ENCODE results near the gene KRTAP1-1. TPM values are rescaled to one million over a fixed set of nuclear protein-coding genes. Genes with fewer than 3 reads are reported as not detected.
"Not testable (repeated sequence)": the region's sequence is repeated elsewhere in the genome, so short reads cannot be mapped to it uniquely, and the experiment has no call there.

KRTAP1-1 gene
- total and polyA plus RNA-seq, 2 of the 8 experiments (the other 6 are each of a cell fraction or from before 2014, with no cell fraction given) = not detected

- H3K36me3 ChIP-seq (ENCODE audit: control insufficient read depth in 2 of 4, insufficient read depth in 4 of 4, low read length in 3 of 4); H3K23ac ChIP-seq (ENCODE audit: insufficient read length); H3K4me3 ChIP-seq (ENCODE audit: extremely low read depth in 1 of 4, insufficient read depth in 2 of 4, low read depth in 3 of 4, low read length in 4 of 4); FAIRE-seq; H2AK5ac ChIP-seq (ENCODE audit: low read depth, low read length); H3K14ac ChIP-seq (ENCODE audit: insufficient read length); H2BK12ac ChIP-seq (ENCODE audit: low read depth, low read length); H4K91ac ChIP-seq (replicated peaks; ENCODE audit: insufficient read length, low read length); POLR2A ChIA-PET (ENCODE audit: partially characterized antibody); H3K9me3 ChIP-seq (ENCODE audit: insufficient read depth in 2 of 2, low read depth in 1 of 2, low read length in 1 of 2); H3K79me1 ChIP-seq (ENCODE audit: low read depth, low read length); H3K27ac ChIP-seq (ENCODE audit: low read depth, low read length); H4K8ac ChIP-seq (ENCODE audit: extremely low read depth, insufficient read depth, low read length); H2BK15ac ChIP-seq (ENCODE audit: low read length); H4K20me1 ChIP-seq (replicated peaks in 1 of 2; ENCODE audit: control insufficient read depth in 1 of 2, insufficient read depth in 2 of 2, low read length in 2 of 2); H3K4ac ChIP-seq (replicated peaks; ENCODE audit: insufficient read length, low read depth, low read length); H3K9ac ChIP-seq (replicated peaks in 1 of 4; ENCODE audit: extremely low read depth in 1 of 4, low read depth in 3 of 4, low read length in 3 of 4); H3K79me2 ChIP-seq (ENCODE audit: control insufficient read depth in 1 of 2, insufficient read depth in 2 of 2, low read length in 2 of 2); H3K18ac ChIP-seq (ENCODE audit: extremely low read depth, low read length); H4K5ac ChIP-seq (ENCODE audit: insufficient read length, low read depth, low read length); CTCF ChIA-PET (ENCODE audit: partially characterized antibody); H2BK120ac ChIP-seq (replicated peaks; ENCODE audit: low read depth, low read length); H3K4me2 ChIP-seq (ENCODE audit: insufficient read depth in 1 of 2, low read depth in 2 of 2, low read length in 2 of 2); H3K23me2 ChIP-seq (ENCODE audit: low read depth, low read length); H2BK20ac ChIP-seq (ENCODE audit: low read length); H2AFZ ChIP-seq (ENCODE audit: low read length); DNase-seq (ENCODE audit: low read depth in 1 of 2, low spot score in 2 of 2); H3K4me1 ChIP-seq (replicated peaks in 1 of 4; ENCODE audit: control insufficient read depth in 3 of 4, insufficient read depth in 4 of 4, low read length in 3 of 4); H2BK5ac ChIP-seq (ENCODE audit: low read depth, low read length); H3K56ac ChIP-seq (replicated peaks; ENCODE audit: insufficient read length, low read depth, low read length); H3K27me3 ChIP-seq (replicated peaks in 1 of 4; ENCODE audit: control insufficient read depth in 3 of 4, extremely low read depth in 1 of 4, insufficient read depth in 3 of 4, low read length in 3 of 4): not testable (repeated sequence)
- WGBS, 2 experiments (ENCODE audit: extremely low coverage in 1 of 2, insufficient coverage in 1 of 2, insufficient read length in 1 of 2, insufficient replicate concordance in 2 of 2, low coverage in 1 of 2, low lambda C conversion rate in 2 of 2, missing lambda C conversion rate in 1 of 2) = 64% methylated on average over 4 of the region's 4 CpGs; no CpG with 5 or more reads in 1 of the 2 experiments
Measured at GRCh38 chr17:41088760-41089352, 47.6 kb upstream of the KRTAP1-1 start.

Measured in H1 (cell line).